CD4-positive, alpha-beta T cell treated with Interleukin-4 for 1 hour (primary cell): ENCODE data around the gene SRD5A1.
A peak's percentile ranks its signal among the peaks of the same experiment; 100 is the strongest.
"Not testable (repeated sequence)": the region's sequence is repeated elsewhere in the genome, so short reads cannot be mapped to it uniquely, and the experiment has no call there.

Experiments
- DNase-seq, 2 donors: peaks; one replicate each; pipeline ENCODE4 v3.0.0-alpha.2; 2020 to 2022

SRD5A1 gene

GRCh38 chr5:6645571-6646362 lies 12.5 kb downstream of the SRD5A1 start:
- peak in 1 of 2 donors; percentile 20 for DNase-seq

GRCh38 chr5:6649186-6649585 lies 15.9 kb downstream of the SRD5A1 start:
- no peak for DNase-seq

- DNase-seq: no peak
Observed at GRCh38 chr5:6649681-6650080, 16.4 kb downstream of the SRD5A1 start.

GRCh38 chr5:6652025-6652424 lies 18.8 kb downstream of the SRD5A1 start:
- no peak for DNase-seq

DNA sequence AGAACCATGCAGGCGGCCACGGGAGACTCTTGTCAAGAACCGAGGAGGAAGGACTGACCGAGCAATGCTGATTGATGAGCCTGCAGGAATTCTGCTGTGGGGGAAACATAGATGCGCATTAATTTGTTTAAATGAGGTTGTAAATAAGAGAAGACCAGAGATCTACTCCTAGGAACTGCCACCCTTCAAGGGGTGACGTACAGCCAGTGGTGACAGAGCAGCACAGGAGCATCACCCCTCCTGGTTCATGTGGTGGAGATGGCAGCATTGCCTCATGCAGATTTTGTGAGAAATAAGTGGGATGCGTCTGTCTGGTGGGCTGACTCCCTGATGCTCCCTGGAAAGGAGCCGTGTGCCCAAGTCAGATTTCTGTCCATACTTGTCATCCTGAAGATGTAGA lies 22.2 kb downstream of the SRD5A1 start:
- no peak for DNase-seq

DNA sequence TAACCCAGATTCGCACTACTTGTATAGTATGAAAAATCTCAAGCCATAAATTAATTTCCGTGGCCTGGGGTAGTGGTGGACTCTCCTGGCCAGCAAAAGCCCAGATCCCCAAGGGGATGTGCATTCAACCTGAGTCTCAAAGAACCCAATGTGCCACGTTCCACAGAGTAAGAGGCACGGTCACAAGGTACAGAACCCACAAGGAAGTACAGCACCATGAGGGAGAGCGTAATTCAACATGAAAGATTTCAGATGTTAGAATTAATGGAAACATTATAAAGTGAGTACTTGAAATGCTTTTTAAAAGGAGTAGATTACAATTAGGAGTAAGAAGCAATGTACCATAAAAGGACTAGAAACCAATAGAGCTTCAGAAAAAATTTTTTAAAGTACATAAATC lies 23.4 kb downstream of the SRD5A1 start:
- no peak for DNase-seq

DNA sequence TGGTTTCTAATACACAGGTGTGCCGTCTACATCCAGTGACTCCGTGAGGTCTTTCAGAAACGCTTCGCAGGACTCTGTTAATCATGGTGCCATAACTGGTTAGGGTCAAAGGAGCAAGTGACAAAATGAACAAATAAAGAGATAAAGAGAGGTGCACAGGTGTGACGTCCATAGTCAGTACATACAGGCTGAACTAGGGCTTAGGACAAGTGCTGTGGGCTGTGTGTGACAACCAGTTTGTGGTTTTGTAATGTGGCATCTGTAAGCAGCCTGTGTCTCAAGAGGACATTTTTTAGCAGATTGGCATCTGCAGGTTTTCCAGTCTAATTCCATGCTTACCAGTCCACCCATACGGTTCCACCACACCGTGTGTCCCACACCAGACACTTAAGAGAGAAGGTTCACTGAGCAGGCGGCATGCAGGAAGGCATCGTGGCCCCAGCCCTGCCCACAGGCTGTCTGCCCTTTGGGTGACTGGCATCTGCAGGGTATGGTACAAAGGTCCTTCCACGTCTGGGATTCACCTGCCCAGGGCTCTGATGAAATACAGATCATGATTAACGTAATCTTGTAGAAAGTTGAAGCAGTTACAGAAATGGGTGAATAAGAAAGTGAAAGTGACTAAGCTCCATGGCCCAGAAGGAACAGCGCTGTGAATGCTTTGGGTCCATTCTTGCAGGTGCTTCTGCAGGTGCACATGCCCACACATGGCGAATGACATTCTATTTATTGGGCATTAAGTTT lies 26.9 kb downstream of the SRD5A1 start:
- DNase-seq: no peak

DNA sequence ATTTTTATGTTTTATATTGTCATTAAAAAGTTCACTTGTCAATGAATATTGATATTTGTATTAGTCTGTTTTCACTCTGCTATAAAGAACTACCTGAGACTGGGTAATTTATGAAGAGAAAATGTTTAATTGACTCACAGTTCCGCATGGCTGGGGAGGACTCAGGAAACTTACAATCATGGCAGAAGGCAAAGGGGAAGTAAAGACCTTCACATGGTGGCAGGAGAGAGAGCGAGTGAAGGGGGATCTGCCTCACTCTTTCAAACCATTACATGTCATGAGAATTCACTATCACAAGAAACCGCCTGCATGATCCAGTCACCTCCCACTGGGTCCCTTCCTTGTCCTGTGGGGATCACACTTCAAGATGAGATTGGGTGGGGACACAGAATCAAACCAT lies 27.4 kb downstream of the SRD5A1 start:
- no peak for DNase-seq

- no peak for DNase-seq
Observed at GRCh38 chr5:6666762-6667161, 33.5 kb downstream of the SRD5A1 start.

- DNase-seq: no peak
Observed at GRCh38 chr5:6667648-6668047, 34.4 kb downstream of the SRD5A1 start.

- not testable (repeated sequence) for DNase-seq
Observed at GRCh38 chr5:6668717-6669116, 35.5 kb downstream of the SRD5A1 start.

GRCh38 chr5:6673031-6673430 lies 39.8 kb downstream of the SRD5A1 start:
- no peak for DNase-seq

DNA sequence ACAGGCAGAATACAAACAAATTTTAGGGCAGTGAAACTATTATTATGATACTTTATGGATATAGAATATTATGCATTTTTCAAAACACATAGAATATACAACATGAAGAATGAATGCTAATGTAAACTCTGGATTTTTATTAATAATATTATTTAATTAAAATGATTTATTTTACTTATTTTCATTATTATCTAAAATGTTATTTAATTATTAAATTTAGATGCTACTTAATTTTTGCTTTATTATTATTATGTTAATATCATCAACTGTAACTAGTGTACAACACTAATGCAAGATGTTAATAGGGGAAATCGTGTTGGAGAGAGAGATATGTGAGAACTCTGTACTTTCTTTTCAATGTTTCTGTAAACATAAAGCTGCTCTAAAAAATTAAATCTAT lies 40.7 kb downstream of the SRD5A1 start:
- no peak for DNase-seq

GRCh38 chr5:6674421-6674820 lies 41.2 kb downstream of the SRD5A1 start:
- no peak for DNase-seq

- DNase-seq: no peak
Observed at GRCh38 chr5:6674886-6675285, 41.6 kb downstream of the SRD5A1 start.

DNA sequence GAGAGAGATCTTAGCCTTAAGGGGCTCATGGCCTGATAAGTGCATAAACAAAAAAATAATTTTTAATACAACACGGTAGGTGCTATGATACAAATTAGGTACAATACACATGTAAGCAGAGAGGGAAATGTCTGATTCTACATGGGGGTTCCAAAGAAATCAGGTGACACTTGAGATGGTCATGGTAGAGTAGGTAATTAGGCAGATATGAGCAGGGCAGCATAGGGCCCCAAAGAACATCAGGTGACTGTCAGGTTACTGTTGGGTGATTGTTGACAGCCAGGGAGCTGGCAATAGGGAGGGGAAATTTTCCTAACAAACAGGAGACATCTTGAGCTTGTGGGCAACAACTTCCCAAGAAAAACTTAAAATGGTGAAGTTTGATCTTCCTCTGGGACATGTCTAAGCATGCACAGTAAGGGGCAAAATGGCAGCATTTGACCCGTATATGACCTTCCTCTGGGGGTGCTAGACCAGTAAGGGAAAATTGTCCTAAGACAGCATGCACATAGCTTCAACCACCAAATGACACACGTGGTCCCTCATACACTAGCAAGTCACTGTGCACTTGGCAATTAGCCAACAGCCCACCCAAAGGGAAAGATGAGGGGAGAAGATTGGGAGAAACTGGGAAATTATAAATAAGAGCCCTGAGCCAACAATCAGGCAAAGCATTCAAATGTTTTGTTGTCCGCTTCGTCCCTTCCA lies 42.7 kb downstream of the SRD5A1 start:
- DNase-seq: no peak

- DNase-seq: no peak
Observed at GRCh38 chr5:6676702-6677101, 43.5 kb downstream of the SRD5A1 start.

DNA sequence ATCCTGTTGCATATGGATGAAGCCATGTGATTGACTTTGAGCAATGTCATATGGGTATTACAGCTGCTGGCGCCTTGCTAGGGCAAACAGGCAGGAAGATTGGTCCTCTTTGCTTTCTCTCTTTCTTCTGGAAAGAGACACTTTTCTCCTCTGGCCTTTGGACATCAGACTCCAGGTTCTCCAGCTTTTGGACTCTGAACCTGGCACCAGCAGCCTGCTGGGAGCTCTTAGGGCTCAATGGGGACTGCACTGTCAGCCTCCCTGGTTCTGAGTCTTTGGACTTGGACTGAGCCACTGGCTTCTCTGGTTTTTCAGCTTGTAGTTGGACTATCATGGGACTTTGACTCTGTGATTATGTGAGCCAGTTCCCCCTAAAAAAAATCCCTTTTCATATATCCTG lies 45.1 kb downstream of the SRD5A1 start:
- no peak for DNase-seq

DNA sequence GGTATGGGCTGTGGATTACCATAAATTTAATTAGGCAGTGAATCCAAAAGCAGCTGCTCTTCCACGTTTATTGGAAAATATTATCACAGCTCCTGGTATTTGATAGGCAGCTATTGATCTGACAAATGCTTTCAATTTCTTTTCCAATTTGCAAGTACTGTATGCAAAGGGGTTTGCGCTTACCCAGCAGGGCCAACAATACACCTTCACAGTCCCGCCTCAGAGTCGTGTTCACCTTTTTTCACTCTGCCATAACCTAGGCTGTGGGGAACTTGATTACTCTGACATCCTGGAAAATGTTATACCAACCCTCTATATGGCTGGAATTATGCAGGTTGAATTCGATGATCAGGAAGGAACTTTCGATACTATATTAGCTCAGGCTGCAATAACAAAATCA lies 47.7 kb downstream of the SRD5A1 start:
- no peak for DNase-seq

DNA sequence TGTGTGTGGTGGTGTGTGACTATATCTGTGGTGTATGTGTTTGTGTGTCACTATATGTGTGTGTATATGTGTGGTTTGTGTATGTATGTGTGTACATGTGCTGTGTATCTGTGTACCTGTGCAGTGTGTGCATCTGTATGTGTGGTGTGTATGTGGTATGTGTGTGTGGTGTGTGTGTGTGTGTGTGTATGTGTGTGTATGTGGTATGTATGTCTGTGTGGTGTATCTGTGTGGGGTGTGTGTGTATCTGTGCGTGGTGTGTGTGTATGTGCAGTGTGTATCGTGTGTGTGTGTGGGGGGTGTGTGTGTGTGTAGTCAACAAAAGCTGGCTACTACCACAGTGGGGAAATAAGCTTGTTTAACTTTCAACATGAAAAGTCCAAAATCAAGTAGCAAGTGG lies 48.4 kb downstream of the SRD5A1 start:
- DNase-seq: no peak

- no peak for DNase-seq
Observed at GRCh38 chr5:6682239-6682638, 49.0 kb downstream of the SRD5A1 start.

DNA sequence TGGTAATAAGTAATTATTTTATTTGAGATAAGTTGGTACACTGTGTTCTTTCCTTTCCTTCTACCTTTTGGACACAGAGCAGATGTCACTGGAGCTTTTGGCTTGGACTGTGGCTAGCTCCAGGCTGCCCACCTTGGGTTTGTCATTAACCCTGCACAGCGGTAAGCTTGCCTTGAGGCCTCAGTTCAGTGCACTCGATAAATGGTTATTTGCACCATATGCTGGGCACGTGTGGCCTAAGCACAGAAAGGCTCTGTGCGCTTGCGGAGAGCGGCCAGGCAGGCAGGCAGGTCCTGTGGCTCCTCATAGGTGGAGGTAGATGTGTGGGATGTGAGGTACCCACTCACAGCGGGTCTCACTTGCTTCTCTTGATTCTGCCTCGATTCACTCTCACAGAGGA lies 50.0 kb downstream of the SRD5A1 start:
- DNase-seq: no peak

GRCh38 chr5:6684075-6684474 lies 50.8 kb downstream of the SRD5A1 start:
- DNase-seq: no peak

DNA sequence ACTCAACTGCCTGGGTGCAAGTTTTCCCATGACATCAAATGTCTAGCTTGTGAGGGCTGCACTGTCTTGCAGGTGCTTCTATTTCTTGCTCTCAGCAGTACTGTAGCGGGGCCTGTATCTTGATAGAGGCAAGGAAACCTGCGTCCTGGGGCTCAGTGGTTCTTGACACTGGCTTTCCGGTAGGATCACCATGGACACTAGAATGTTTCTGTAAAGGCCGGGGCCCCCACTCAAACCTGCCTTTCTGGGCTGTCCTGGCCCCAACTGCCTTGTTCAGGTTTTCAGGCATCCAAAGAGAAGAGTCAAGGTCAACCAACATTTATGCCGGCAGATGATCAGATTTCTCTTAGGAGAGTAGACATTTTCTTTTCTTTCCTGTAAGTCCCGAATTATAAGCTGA lies 53.3 kb downstream of the SRD5A1 start:
- DNase-seq: no peak
